Activated naive CD4-positive, alpha-beta T cell treated with anti-CD3 and anti-CD28 coated beads, Interleukin-2, amount 50 U/mL, for 24 hours (primary cell): Measurements from ENCODE around the gene MGAT4C.
"Not testable (repeated sequence)": the region's sequence is repeated elsewhere in the genome, so short reads cannot be mapped to it uniquely, and the experiment has no call there.

Experiments used
- H3K27ac Mint-ChIP-seq: one replicate; pipeline ENCODE4 v1.8.0; 2021; ENCODE audit warnings: mild to moderate bottlenecking, mixed read lengths
- H3K27me3 Mint-ChIP-seq: one replicate; pipeline ENCODE4 v1.8.0; 2021; ENCODE audit warnings: mixed read lengths
- H3K36me3 Mint-ChIP-seq: one replicate; pipeline ENCODE4 v1.8.0; 2021; ENCODE audit warnings: mixed read lengths
- H3K4me1 Mint-ChIP-seq: one replicate; pipeline ENCODE4 v1.8.0; 2021; ENCODE audit warnings: mixed read lengths
- H3K4me3 Mint-ChIP-seq: one replicate; pipeline ENCODE4 v1.8.0; 2021; ENCODE audit warnings: mild to moderate bottlenecking, mixed read lengths
- H3K9me3 Mint-ChIP-seq: one replicate; pipeline ENCODE4 v1.8.0; 2021; ENCODE audit warnings: mixed read lengths

MGAT4C gene

GRCh38 chr12:86256163-86256562 lies at the start of gene MGAT4C:
Gene MGAT4C (minus strand): TSS chr12:86256391.
- H3K9me3 Mint-ChIP-seq: no peaks in the 10 kb centered on the region
- H3K36me3 Mint-ChIP-seq: no peaks in the 10 kb centered on the region
- no peaks in the 10 kb centered on the region for H3K4me1 Mint-ChIP-seq
- no peaks in the 10 kb centered on the region for H3K27me3 Mint-ChIP-seq
- no peak within 1 kb of the TSS for H3K4me3 Mint-ChIP-seq
- no peak within 1 kb of the TSS for H3K27ac Mint-ChIP-seq

- not testable (repeated sequence) for H3K36me3 Mint-ChIP-seq, H3K27ac Mint-ChIP-seq, H3K4me1 Mint-ChIP-seq, H3K27me3 Mint-ChIP-seq, H3K9me3 Mint-ChIP-seq, H3K4me3 Mint-ChIP-seq
Observed at GRCh38 chr12:86296396-86296795, 40.2 kb upstream of the MGAT4C start.

GRCh38 chr12:86293682-86294240 lies 37.6 kb upstream of the MGAT4C start:
- Mint-ChIP-seq H3K27me3 (no peaks in the 10 kb centered on the region), H3K36me3 (no peaks in the 10 kb centered on the region), H3K4me1 (no peaks in the 10 kb centered on the region), H3K27ac (no peak overlapping the region), H3K4me3 (no peak overlapping the region), H3K9me3 (peaks cover 9% of the 10 kb centered on the region)

- Mint-ChIP-seq H3K4me3 (no peak overlapping the region), H3K9me3 (peaks cover 11% of the 10 kb centered on the region), H3K36me3 (no peaks in the 10 kb centered on the region), H3K27ac (no peak overlapping the region), H3K27me3 (no peaks in the 10 kb centered on the region), H3K4me1 (no peaks in the 10 kb centered on the region)
Observed at GRCh38 chr12:86292480-86292879, 36.3 kb upstream of the MGAT4C start.

- no peaks in the 10 kb centered on the region for H3K36me3 Mint-ChIP-seq
- peaks cover 11% of the 10 kb centered on the region for H3K9me3 Mint-ChIP-seq
- no peaks in the 10 kb centered on the region for H3K27me3 Mint-ChIP-seq
- no peak overlapping the region for H3K27ac Mint-ChIP-seq
- H3K4me3 Mint-ChIP-seq: no peak overlapping the region
- H3K4me1 Mint-ChIP-seq: no peaks in the 10 kb centered on the region
Observed at GRCh38 chr12:86290615-86291014, 34.4 kb upstream of the MGAT4C start.

GRCh38 chr12:86286119-86286518 lies 29.9 kb upstream of the MGAT4C start:
- no peaks in the 10 kb centered on the region for H3K27me3 Mint-ChIP-seq
- H3K4me1 Mint-ChIP-seq: no peaks in the 10 kb centered on the region
- H3K9me3 Mint-ChIP-seq: peaks cover 6% of the 10 kb centered on the region
- no peak overlapping the region for H3K4me3 Mint-ChIP-seq
- no peak overlapping the region for H3K27ac Mint-ChIP-seq
- no peaks in the 10 kb centered on the region for H3K36me3 Mint-ChIP-seq

- peaks cover 9% of the 10 kb centered on the region for H3K9me3 Mint-ChIP-seq
- no peak overlapping the region for H3K27ac Mint-ChIP-seq
- H3K4me3 Mint-ChIP-seq: no peak overlapping the region
- H3K4me1 Mint-ChIP-seq: no peaks in the 10 kb centered on the region
- H3K27me3 Mint-ChIP-seq: no peaks in the 10 kb centered on the region
- no peaks in the 10 kb centered on the region for H3K36me3 Mint-ChIP-seq
Observed at GRCh38 chr12:86283620-86284019, 27.4 kb upstream of the MGAT4C start.

- no peak overlapping the region for H3K27ac Mint-ChIP-seq
- peaks cover 8% of the 10 kb centered on the region for H3K9me3 Mint-ChIP-seq
- no peak overlapping the region for H3K4me3 Mint-ChIP-seq
- H3K4me1 Mint-ChIP-seq: no peaks in the 10 kb centered on the region
- no peaks in the 10 kb centered on the region for H3K36me3 Mint-ChIP-seq
- H3K27me3 Mint-ChIP-seq: no peaks in the 10 kb centered on the region
Observed at GRCh38 chr12:86275356-86275755, 19.2 kb upstream of the MGAT4C start.

GRCh38 chr12:86265329-86265695 lies 9.1 kb upstream of the MGAT4C start:
- Mint-ChIP-seq H3K27ac (no peak overlapping the region), H3K4me3 (no peak overlapping the region), H3K4me1 (no peaks in the 10 kb centered on the region), H3K9me3 (peaks cover 11% of the 10 kb centered on the region), H3K36me3 (no peaks in the 10 kb centered on the region), H3K27me3 (peaks cover 2% of the 10 kb centered on the region)

- peaks cover 2% of the 10 kb centered on the region for H3K27me3 Mint-ChIP-seq
- H3K36me3 Mint-ChIP-seq: no peaks in the 10 kb centered on the region
- H3K4me3 Mint-ChIP-seq: no peak overlapping the region
- peaks cover 11% of the 10 kb centered on the region for H3K9me3 Mint-ChIP-seq
- H3K27ac Mint-ChIP-seq: no peak overlapping the region
- H3K4me1 Mint-ChIP-seq: no peaks in the 10 kb centered on the region
Observed at GRCh38 chr12:86264451-86265328, 8.5 kb upstream of the MGAT4C start.

- Mint-ChIP-seq H3K4me3 (no peak overlapping the region), H3K4me1 (no peaks in the 10 kb centered on the region), H3K27me3 (peaks cover 2% of the 10 kb centered on the region), H3K36me3 (no peaks in the 10 kb centered on the region), H3K27ac (no peak overlapping the region), H3K9me3 (peaks cover 5% of the 10 kb centered on the region)
Observed at GRCh38 chr12:86261578-86261977, 5.4 kb upstream of the MGAT4C start.

- Mint-ChIP-seq H3K27ac (no peak overlapping the region), H3K4me3 (no peak overlapping the region), H3K27me3 (peaks cover 2% of the 10 kb centered on the region), H3K9me3 (peaks cover 4% of the 10 kb centered on the region), H3K4me1 (no peaks in the 10 kb centered on the region), H3K36me3 (no peaks in the 10 kb centered on the region)
Observed at GRCh38 chr12:86261142-86261541, 5.0 kb upstream of the MGAT4C start.

GRCh38 chr12:86260183-86260582 lies 4.0 kb upstream of the MGAT4C start:
- peaks cover 4% of the 10 kb centered on the region for H3K9me3 Mint-ChIP-seq
- no peak overlapping the region for H3K27ac Mint-ChIP-seq
- H3K4me3 Mint-ChIP-seq: no peak overlapping the region

GRCh38 chr12:86257134-86257533 lies 943 bp upstream of the MGAT4C start:
- Mint-ChIP-seq H3K4me3 (no peak overlapping the region), H3K27ac (no peak overlapping the region), H3K27me3 (no peaks in the 10 kb centered on the region), H3K4me1 (no peaks in the 10 kb centered on the region), H3K9me3 (no peaks in the 10 kb centered on the region), H3K36me3 (no peaks in the 10 kb centered on the region)

More at GRCh38 chr12:86260183-86260582, 4.0 kb upstream of the MGAT4C start:
- Mint-ChIP-seq H3K36me3 (no peaks in the 10 kb centered on the region), H3K4me1 (no peaks in the 10 kb centered on the region), H3K27me3 (no peaks in the 10 kb centered on the region)

GRCh38 chr12:86254399-86255107 lies 1.6 kb downstream of the MGAT4C start:
- Mint-ChIP-seq H3K9me3 (no peaks in the 10 kb centered on the region), H3K27ac (no peak overlapping the region), H3K4me1 (no peaks in the 10 kb centered on the region), H3K4me3 (no peak overlapping the region), H3K36me3 (no peaks in the 10 kb centered on the region), H3K27me3 (no peaks in the 10 kb centered on the region)

GRCh38 chr12:86249851-86250250 lies 6.3 kb downstream of the MGAT4C start:
- H3K27ac Mint-ChIP-seq: no peak overlapping the region

More at GRCh38 chr12:86249851-86250250, 6.3 kb downstream of the MGAT4C start:
- H3K4me1 Mint-ChIP-seq: no peaks in the 10 kb centered on the region
- H3K9me3 Mint-ChIP-seq: no peaks in the 10 kb centered on the region
- no peak overlapping the region for H3K4me3 Mint-ChIP-seq
- no peaks in the 10 kb centered on the region for H3K36me3 Mint-ChIP-seq
- H3K27me3 Mint-ChIP-seq: no peaks in the 10 kb centered on the region
